ENCODE measurements around the gene MCAT.

MCAT gene

GRCh38 chr22:43144949-43145348 lies 1.8 kb upstream of the MCAT start:
- H3K4me3 ChIP-seq (ENCODE audit: low read length), result no peak overlapping the region
- TF ChIP-seq CTCF (conservative IDR thresholded peaks at IDR 0.05; ENCODE audit: low read length), result no peak
- DNase-seq (ENCODE audit: low read depth), result no peak

- no peak overlapping the region for H3K4me3 ChIP-seq (ENCODE audit: low read length)
- TF ChIP-seq CTCF (conservative IDR thresholded peaks at IDR 0.05; ENCODE audit: low read length), result no peak
- DNase-seq (ENCODE audit: low read depth), result no peak
These were observed 6.4 kb downstream of the MCAT start for GRCh38 chr22:43136801-43137200.

DNA sequence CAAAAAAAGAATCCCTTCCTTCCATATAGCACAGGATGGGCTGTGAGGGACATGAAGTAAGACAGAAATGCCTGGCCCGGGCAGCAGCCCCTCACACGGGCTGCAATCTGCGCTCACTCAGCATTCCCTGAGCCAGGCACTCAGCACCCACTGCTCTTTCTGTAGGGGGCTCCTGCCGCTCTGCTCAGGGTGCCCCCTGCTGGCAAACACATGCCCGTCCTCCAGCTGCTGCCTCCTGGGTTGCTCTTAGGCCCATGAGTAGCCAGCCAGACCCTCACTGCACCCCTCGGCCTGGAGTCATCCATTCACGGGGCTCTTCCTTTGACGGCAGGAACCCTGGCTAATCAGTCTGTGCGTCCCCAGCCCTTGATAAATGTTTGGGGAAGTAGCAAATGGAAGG lies 6.9 kb downstream of the MCAT start:
- no peak overlapping the region for H3K4me3 ChIP-seq (ENCODE audit: low read length)
- DNase-seq (ENCODE audit: low read depth), result no peak
- TF ChIP-seq CTCF (conservative IDR thresholded peaks at IDR 0.05; ENCODE audit: low read length), result peak; percentile 57

- TF ChIP-seq CTCF (conservative IDR thresholded peaks at IDR 0.05; ENCODE audit: low read length), result no peak
- no peak for DNase-seq (ENCODE audit: low read depth)
- H3K4me3 ChIP-seq (ENCODE audit: low read length), result no peak overlapping the region
These were observed 7.6 kb downstream of the MCAT start for GRCh38 chr22:43135565-43135964.

- TF ChIP-seq CTCF (conservative IDR thresholded peaks at IDR 0.05; ENCODE audit: low read length), result no peak
- no peak for DNase-seq (ENCODE audit: low read depth)
- H3K4me3 ChIP-seq (ENCODE audit: low read length), result no peak overlapping the region
These were observed 8.6 kb downstream of the MCAT start for GRCh38 chr22:43134553-43134952.

GRCh38 chr22:43133401-43133800 lies 9.8 kb downstream of the MCAT start:
- H3K4me3 ChIP-seq (ENCODE audit: low read length), result no peak overlapping the region
- no peak for DNase-seq (ENCODE audit: low read depth)
- TF ChIP-seq CTCF (conservative IDR thresholded peaks at IDR 0.05; ENCODE audit: low read length), result no peak

DNA sequence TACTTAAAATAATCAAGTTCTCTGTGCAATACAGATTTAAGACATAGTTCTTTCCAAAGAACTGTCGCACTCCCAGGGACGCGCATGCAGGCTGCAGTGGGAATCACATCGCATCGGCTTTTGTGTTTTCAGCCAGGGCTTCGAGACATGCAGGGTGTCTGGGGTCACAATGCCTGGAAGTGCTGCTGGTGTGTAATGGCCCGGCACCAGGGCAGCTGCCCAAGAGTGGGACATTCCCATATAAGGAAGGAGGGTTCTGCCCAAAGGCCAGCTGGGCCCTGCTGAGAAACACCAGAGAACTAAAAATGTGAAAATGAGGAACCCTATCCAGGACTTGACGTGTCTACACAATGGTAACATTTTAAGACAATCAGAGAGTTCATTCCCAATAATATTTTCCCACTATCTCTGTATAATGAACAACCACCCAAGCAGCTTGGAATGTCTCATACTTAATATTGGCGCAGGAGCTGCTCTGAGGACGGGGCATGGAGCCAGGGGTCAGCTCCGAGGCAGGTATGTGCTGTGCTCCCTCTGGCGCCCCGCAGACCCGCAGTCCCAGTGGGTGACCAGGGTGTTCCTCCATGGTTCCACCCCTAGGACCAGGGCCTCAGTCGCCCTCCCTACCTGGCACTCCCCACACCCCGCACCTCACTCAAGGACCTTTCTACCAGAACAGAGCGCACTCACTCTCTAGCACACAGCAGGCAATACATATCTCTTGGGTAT lies 11.3 kb downstream of the MCAT start:
- no peak for TF ChIP-seq CTCF (conservative IDR thresholded peaks at IDR 0.05; ENCODE audit: low read length)
- no peak overlapping the region for H3K4me3 ChIP-seq (ENCODE audit: low read length)
- DNase-seq (ENCODE audit: low read depth), result no peak
